Gastrocnemius medialis (tissue), 4 donors: Measurements from ENCODE around the gene CHAC1. TPM values are rescaled to one million over a fixed set of nuclear protein-coding genes. Genes with fewer than 3 reads are reported as not detected.

Source experiments
- ATAC-seq, 2 donors: fragments of 150-250 bp; one replicate each; pipeline ENCODE4 v1.9.1; 2016
- DNase-seq, 2 donors: peaks; one replicate each; pipeline ENCODE4 v3.0.0-alpha.2; 2019
- H3K27ac ChIP-seq, 4 donors: fragments of 200-600 bp; sonication (generic); 1 replicate in 1 of 4; 2 replicates in 3 of 4; pipeline ENCODE4 v1.5.1; 2016 to 2018; ENCODE audit warnings: mild to moderate bottlenecking in 2 of 4, moderate library complexity in 1 of 4
- H3K27me3 ChIP-seq, 3 donors: fragments of 200-600 bp; sonication (generic) in 2 of 3; 1 replicate in 1 of 3; 2 replicates in 2 of 3; pipeline versions ENCODE4 v1.5.1 to v1.6.0; 2016 to 2019; ENCODE audit warnings: mild to moderate bottlenecking in 1 of 3, moderate library complexity in 1 of 3
- H3K36me3 ChIP-seq, 2 donors: fragments of 200-600 bp; sonication (generic) in 1 of 2; one replicate each; pipeline ENCODE4 v1.5.1; 2017 to 2018
- H3K4me1 ChIP-seq, 2 donors: fragments of 200-600 bp; sonication (generic) in 1 of 2; one replicate each; pipeline ENCODE4 v1.5.1; 2016 to 2017; ENCODE audit warnings: mild to moderate bottlenecking in 2 of 2
- H3K4me3 ChIP-seq, 4 donors: fragments of 200-600 bp; sonication (generic) in 3 of 4; 1 replicate in 1 of 4; 2 replicates in 3 of 4; pipeline ENCODE4 v1.5.1; 2016 to 2019; ENCODE audit warnings: mild to moderate bottlenecking in 2 of 4
- H3K9me3 ChIP-seq, 3 donors: fragments of 200-600 bp; sonication (generic) in 2 of 3; 1 replicate in 1 of 3; 2 replicates in 2 of 3; pipeline ENCODE4 v1.5.1; 2016 to 2019
- CTCF ChIP-seq, 5 experiments: fragments of 450-650 bp in 3 of 5; fragments of 200-600 bp in 2 of 5; sonication (generic) in 2 of 5; IDR thresholded peaks in 4 of 5; conservative IDR thresholded peaks in 1 of 5; 1 replicate in 4 of 5; 2 replicates in 1 of 5; pipeline ENCODE4 v1.5.1; 2016 to 2019; ENCODE audit warnings: antibody characterized with exemption in 5 of 5, mild to moderate bottlenecking in 3 of 5, moderate library complexity in 3 of 5
- POLR2A ChIP-seq, 2 donors: fragments of 450-650 bp; IDR thresholded peaks; one replicate each; pipeline ENCODE4 v1.6.1; 2017; ENCODE audit warnings: antibody characterized with exemption in 2 of 2, mild to moderate bottlenecking in 2 of 2, moderate library complexity in 2 of 2
- in situ Hi-C, 4 donors: fragments of 200-750 bp; cut with MboI; loops; one replicate each; pipeline versions ENCODE4 v1.15.0 to v1.8.0; 2017; ENCODE audit warnings: low sequenced_read_pairs in 4 of 4
- intact Hi-C: fragments of 100-400 bp; cut with DNase I; formaldehyde crosslinking; loops from one replicate; pipeline ENCODE4 v1.15.1; 2023; ENCODE audit warnings: low total_unique reads
- total RNA-seq, 4 donors: library from RNA; depleted of rRNA; stranded (reverse); fragments of >200 nt; gene quantifications; one replicate each; pipeline versions ENCODE4 v1.1.0 to v1.2.3, GENCODE V29; 2016

Gene CHAC1
- total RNA-seq, 4 donors from 2014 or later = 93.4 to 320 (median 139) TPM

- Histone ChIP-seq H3K9me3 (no peaks in the 10 kb centered on the region), H3K27me3 (no peaks in the 10 kb centered on the region), H3K36me3 (peaks cover 3 to 12% of the 10 kb centered on the region in 2 donors), H3K4me1 (peaks cover 37 to 54% of the 10 kb centered on the region in 2 donors), H3K4me3 (peak overlapping the region; percentile 76 to 96 (median 87)), H3K27ac (peak overlapping the region; percentile 91 to 99 (median 96))
- DNase-seq (peak; percentile 87 to 92), ATAC-seq (peak; percentile 45 to 51)
- in situ Hi-C loops = no loop called here
- TF ChIP-seq POLR2A (IDR thresholded peaks at IDR 0.05) = peak; percentile 70 to 87
- no peak for TF ChIP-seq CTCF (IDR thresholded peaks at IDR 0.05 in 4 of 5, conservative IDR thresholded peaks at IDR 0.05 in 1 of 5)
- intact Hi-C loops = loop anchor here (1.0 to 10.0 kb wide), 2 partner anchors 14 to 852 kb away; partner anchors contain the start of gene BMF
These were observed 3.3 kb downstream of the CHAC1 start for GRCh38 chr15:40956541-40956982.

DNA sequence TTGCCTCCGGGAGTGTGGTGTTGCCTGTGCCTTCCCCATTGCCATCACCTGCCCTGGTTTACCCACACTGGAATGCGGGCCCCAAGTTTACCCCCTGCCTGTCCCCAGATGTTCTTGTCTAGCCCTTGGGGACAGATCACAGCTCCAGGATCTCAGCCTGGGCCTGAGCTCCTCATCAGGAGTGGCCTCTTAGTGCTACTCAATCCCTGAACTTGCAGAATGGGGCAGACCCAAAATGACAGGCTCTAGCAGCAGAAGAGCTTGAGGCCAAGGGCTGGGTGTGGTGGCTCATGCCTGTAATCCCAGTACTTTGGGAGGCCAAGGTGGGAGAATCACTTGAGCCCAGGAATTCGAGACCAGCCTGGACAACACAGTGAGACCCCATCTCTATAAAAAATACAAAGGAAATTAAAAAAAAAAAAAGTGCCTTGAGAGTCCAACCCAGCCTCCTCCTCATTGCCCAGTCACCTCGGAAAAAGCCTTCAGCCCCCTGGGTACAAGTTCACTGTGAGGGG, 3.8 kb downstream of the CHAC1 start:
- intact Hi-C loops = loop anchor here (10.0 kb wide), 1 partner anchor 852 kb away; the partner anchor contains the start of gene BMF
- DNase-seq = peak in 1 of 2 donors; percentile 69
- in situ Hi-C loops = no loop called here

DNA sequence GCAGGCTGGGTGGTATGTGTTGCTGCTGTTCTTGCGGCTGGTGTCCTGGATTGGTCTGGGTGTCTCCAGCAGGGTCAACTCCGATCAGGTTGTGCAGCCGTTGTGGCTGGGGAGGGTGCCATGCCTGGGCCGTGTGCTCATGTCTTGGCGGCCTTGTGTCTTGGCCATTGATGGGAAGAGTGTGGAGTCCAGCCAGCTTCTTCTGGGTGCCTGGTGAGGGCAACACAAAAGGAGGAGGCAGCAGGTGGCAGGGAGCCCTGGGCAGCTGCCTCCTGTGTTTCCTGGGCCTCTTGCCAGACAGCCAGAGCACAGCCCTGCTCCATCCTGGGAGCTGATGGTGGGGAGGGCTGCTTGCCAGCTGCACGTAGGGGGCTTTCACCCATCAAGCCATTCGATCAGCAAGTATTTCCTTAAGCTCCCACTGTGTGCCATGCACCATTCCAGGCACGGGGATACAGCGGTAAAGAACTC, 4.3 kb downstream of the CHAC1 start:
- peak overlapping the region; percentile 91 to 99 (median 96) for H3K27ac ChIP-seq
- peaks cover 3 to 12% of the 10 kb centered on the region in 2 donors for H3K36me3 ChIP-seq
- in situ Hi-C loops = no loop called here
- peak; percentile 51 to 53 for ATAC-seq
- peaks cover 29 to 48% of the 10 kb centered on the region in 2 donors for H3K4me1 ChIP-seq
- no peaks in the 10 kb centered on the region for H3K27me3 ChIP-seq
- DNase-seq = peak; percentile 90 to 97
- H3K4me3 ChIP-seq = peak overlapping the region in 1 of 4 donors; percentile 85
- intact Hi-C loops = loop anchor here (2.0 to 10.0 kb wide), 2 partner anchors 51 to 853 kb away; partner anchors contain the start of gene BMF
- TF ChIP-seq POLR2A (IDR thresholded peaks at IDR 0.05) = peak in 1 of 2 donors; percentile 11
- TF ChIP-seq CTCF (IDR thresholded peaks at IDR 0.05 in 4 of 5, conservative IDR thresholded peaks at IDR 0.05 in 1 of 5) = no peak
- H3K9me3 ChIP-seq = no peaks in the 10 kb centered on the region

More for the DNA sequence above, 3.8 kb downstream of the CHAC1 start:
- Histone ChIP-seq H3K4me3 (peak overlapping the region in 2 of 4 donors; percentile 85 to 96), H3K36me3 (peaks cover 3 to 12% of the 10 kb centered on the region in 2 donors), H3K4me1 (peaks cover 34 to 54% of the 10 kb centered on the region in 2 donors), H3K27me3 (no peaks in the 10 kb centered on the region), H3K27ac (peak overlapping the region; percentile 91 to 99 (median 96)), H3K9me3 (no peaks in the 10 kb centered on the region)
- ATAC-seq = peak in 1 of 2 donors; percentile 18
- no peak for TF ChIP-seq CTCF (IDR thresholded peaks at IDR 0.05 in 4 of 5, conservative IDR thresholded peaks at IDR 0.05 in 1 of 5)

- DNase-seq (peak; percentile 93 to 97), ATAC-seq (peak; percentile 63 to 64)
- intact Hi-C loops = loop anchor here (2.0 to 10.0 kb wide), 2 partner anchors 51 to 853 kb away; partner anchors contain the start of gene BMF
- in situ Hi-C loops = no loop called here
- peaks cover 3 to 12% of the 10 kb centered on the region in 2 donors for H3K36me3 ChIP-seq
- TF ChIP-seq CTCF (IDR thresholded peaks at IDR 0.05 in 4 of 5, conservative IDR thresholded peaks at IDR 0.05 in 1 of 5) = peak in 3 of 5 experiments; percentile 17 to 31 (median 28)
- TF ChIP-seq POLR2A (IDR thresholded peaks at IDR 0.05) = peak; percentile 61 to 77
- peak overlapping the region in 1 of 4 donors; percentile 18 for H3K4me3 ChIP-seq
- no peaks in the 10 kb centered on the region for H3K9me3 ChIP-seq
- no peaks in the 10 kb centered on the region for H3K27me3 ChIP-seq
- H3K27ac ChIP-seq = peak overlapping the region; percentile 91 to 99 (median 96)
- H3K4me1 ChIP-seq = peaks cover 27 to 48% of the 10 kb centered on the region in 2 donors
These were observed 4.9 kb downstream of the CHAC1 start for GRCh38 chr15:40958146-40958545.
